Stomach (tissue), 9 donors: ENCODE results near the gene DNASE1L2. TPM values are rescaled to one million over a fixed set of nuclear protein-coding genes. Genes with fewer than 3 reads are reported as not detected.

Experiments
- DNase-seq, 2 donors: peaks; one replicate each; pipeline versions ENCODE4 v3.0.0 to v3.0.0-alpha.2; 2013 to 2019
- H3K27ac ChIP-seq, 5 donors: fragments of 200-600 bp in 4 of 5; sonication (generic) in 4 of 5; one replicate each; pipeline ENCODE4 v1.5.1; 2013 to 2019; ENCODE audit warnings: mild to moderate bottlenecking in 1 of 5, moderate library complexity in 1 of 5
- H3K27me3 ChIP-seq, 3 donors: fragments of 200-600 bp; sonication (generic); one replicate each; pipeline ENCODE4 v1.5.1; 2017 to 2019; ENCODE audit warnings: mixed run types in 1 of 3
- H3K36me3 ChIP-seq, 4 donors: fragments of 200-600 bp; sonication (generic); 1 replicate in 3 of 4; 2 replicates in 1 of 4; pipeline ENCODE4 v1.5.1; 2016 to 2019
- H3K4me1 ChIP-seq, 4 donors: fragments of 200-600 bp; sonication (generic); one replicate each; pipeline ENCODE4 v1.5.1; 2016 to 2019
- H3K4me3 ChIP-seq, 4 donors: fragments of 200-600 bp; sonication (generic) in 3 of 4; one replicate each; pipeline ENCODE4 v1.5.1; 2016 to 2019; ENCODE audit warnings: mild to moderate bottlenecking in 1 of 4
- H3K9me3 ChIP-seq, 4 donors: fragments of 200-600 bp; sonication (generic); one replicate each; pipeline ENCODE4 v1.5.1; 2016 to 2019
- CTCF ChIP-seq, 7 experiments: fragments of 450-650 bp in 4 of 7; fragments of 200-600 bp in 3 of 7; sonication (generic) in 3 of 7; IDR thresholded peaks; one replicate each; pipeline ENCODE4 v1.5.1; 2016 to 2019; ENCODE audit warnings: antibody characterized with exemption in 7 of 7, control low read depth in 2 of 7, mild to moderate bottlenecking in 1 of 7
- EP300 ChIP-seq: sonication (generic); formaldehyde crosslinking; IDR thresholded peaks from one replicate; pipeline ENCODE4 v1.6.1; 2017; ENCODE audit warnings: antibody characterized with exemption
- POLR2A ChIP-seq, 4 donors: fragments of 450-650 bp; IDR thresholded peaks; one replicate each; pipeline ENCODE4 v1.6.1; 2016; ENCODE audit warnings: antibody characterized with exemption in 4 of 4, control low read depth in 2 of 4, mild to moderate bottlenecking in 1 of 4, moderate library complexity in 1 of 4
- POLR2AphosphoS5 ChIP-seq, 3 donors: sonication (generic); formaldehyde crosslinking; IDR thresholded peaks; one replicate each; pipeline ENCODE4 v1.6.1; 2016; ENCODE audit warnings: antibody characterized with exemption in 3 of 3
- WGBS, 5 donors: extraction: QIAGEN DNeasy Blood & Tissue Kit in 3 of 5; methylation state at CpG; one replicate each; pipeline versions ENCODE4 v1.1.5 to v1.1.7; 2013 to 2018; 5-methylcytosine and 5-hydroxymethylcytosine counted together
- intact Hi-C: fragments of 100-400 bp; cut with DNase I; formaldehyde crosslinking; loops from one replicate; pipeline ENCODE4 v1.15.1; 2023; ENCODE audit warnings: low total_unique reads
- polyA plus RNA-seq, 3 donors: library from polyadenylated mRNA; stranded (reverse); fragments of 200-250 nt; gene quantifications; one replicate each; pipeline ENCODE4 v1.2.3, GENCODE V29; 2013
- total RNA-seq, 5 donors: library from RNA; depleted of rRNA; stranded (reverse); fragments of >200 nt; gene quantifications; one replicate each; pipeline versions ENCODE4 v1.1.0 to v1.2.3, GENCODE V29; 2014 to 2016
- donor health status: healthy with polysubstance abuse.
- donor health status: Bipolar disorder and iron deficiency.
- donor health status: healthy.

DNASE1L2 gene
- total and polyA plus RNA-seq, 8 donors: 0.68 to 0.90 TPM; not detected in 6

DNA sequence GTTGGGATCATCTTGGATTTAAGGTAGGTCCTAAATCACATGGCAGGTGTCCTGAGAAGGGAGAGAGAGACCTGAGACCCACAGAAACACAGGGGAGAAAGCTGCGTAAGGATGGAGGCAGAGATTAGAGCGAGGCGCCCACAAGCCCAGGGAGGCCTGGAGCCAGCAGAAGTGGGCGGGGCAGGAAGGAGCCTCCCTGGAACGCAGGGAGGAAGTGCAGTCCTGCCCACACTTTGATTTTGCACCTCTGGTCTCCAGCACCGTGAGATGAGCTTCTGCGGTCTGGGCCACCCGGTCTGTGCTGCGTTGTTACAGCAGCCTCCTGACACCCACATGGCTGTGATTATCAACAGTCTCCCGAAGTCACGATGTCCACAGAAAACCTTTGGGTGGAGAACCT lies 6.4 kb downstream of the DNASE1L2 start:
- 65 to 80% (median 75%) methylated on average over 6 to 11 of the region's 11 CpGs for WGBS, 5 donors
- TF ChIP-seq CTCF (IDR thresholded peaks at IDR 0.05) (no peak), POLR2AphosphoS5 (IDR thresholded peaks at IDR 0.05) (no peak), EP300 (no peak), POLR2A (IDR thresholded peaks at IDR 0.05) (no peak)
- intact Hi-C loops: no loop called here
- Histone ChIP-seq H3K36me3 (peaks cover 42 to 83% (median 73%) of the 10 kb centered on the region in 4 donors), H3K27ac (no peak overlapping the region), H3K4me3 (no peak overlapping the region), H3K9me3 (no peaks in the 10 kb centered on the region), H3K4me1 (peaks cover 0 to 12% (median 5%) of the 10 kb centered on the region in 4 donors), H3K27me3 (peaks cover 0 to 12% (median 8%) of the 10 kb centered on the region in 3 donors)
- DNase-seq: no peak

- intact Hi-C loops: no loop called here
- 93 to 98% (median 95%) methylated on average over 19 of the region's 19 CpGs; no CpG with 5 or more reads in 1 of the 5 donors for WGBS, 5 donors
- peaks cover 42 to 84% (median 73%) of the 10 kb centered on the region in 4 donors for H3K36me3 ChIP-seq
Observed at GRCh38 chr16:2243031-2243528, 6.8 kb downstream of the DNASE1L2 start.

GRCh38 chr16:2243781-2244180 lies 7.5 kb downstream of the DNASE1L2 start:
- Histone ChIP-seq H3K9me3 (no peaks in the 10 kb centered on the region), H3K36me3 (peaks cover 42 to 84% (median 73%) of the 10 kb centered on the region in 4 donors), H3K27ac (no peak overlapping the region), H3K4me1 (peaks cover 0 to 6% (median 0%) of the 10 kb centered on the region in 4 donors), H3K4me3 (no peak overlapping the region), H3K27me3 (no peaks in the 10 kb centered on the region)
- no peak for DNase-seq
- TF ChIP-seq POLR2AphosphoS5 (IDR thresholded peaks at IDR 0.05) (no peak), CTCF (IDR thresholded peaks at IDR 0.05) (no peak), POLR2A (IDR thresholded peaks at IDR 0.05) (no peak), EP300 (no peak)
- intact Hi-C loops: no loop called here
- 95 to 97% (median 96%) methylated on average over 11 of the region's 11 CpGs for WGBS, 5 donors

More at GRCh38 chr16:2243031-2243528, 6.8 kb downstream of the DNASE1L2 start:
- no peak for DNase-seq
- Histone ChIP-seq H3K4me1 (peaks cover 0 to 7% (median 1%) of the 10 kb centered on the region in 4 donors), H3K27ac (no peak overlapping the region), H3K9me3 (no peaks in the 10 kb centered on the region), H3K4me3 (no peak overlapping the region), H3K27me3 (peaks cover 0 to 7% (median 3%) of the 10 kb centered on the region in 3 donors)
- TF ChIP-seq CTCF (IDR thresholded peaks at IDR 0.05) (no peak), POLR2AphosphoS5 (IDR thresholded peaks at IDR 0.05) (no peak), POLR2A (IDR thresholded peaks at IDR 0.05) (no peak), EP300 (no peak)

DNA sequence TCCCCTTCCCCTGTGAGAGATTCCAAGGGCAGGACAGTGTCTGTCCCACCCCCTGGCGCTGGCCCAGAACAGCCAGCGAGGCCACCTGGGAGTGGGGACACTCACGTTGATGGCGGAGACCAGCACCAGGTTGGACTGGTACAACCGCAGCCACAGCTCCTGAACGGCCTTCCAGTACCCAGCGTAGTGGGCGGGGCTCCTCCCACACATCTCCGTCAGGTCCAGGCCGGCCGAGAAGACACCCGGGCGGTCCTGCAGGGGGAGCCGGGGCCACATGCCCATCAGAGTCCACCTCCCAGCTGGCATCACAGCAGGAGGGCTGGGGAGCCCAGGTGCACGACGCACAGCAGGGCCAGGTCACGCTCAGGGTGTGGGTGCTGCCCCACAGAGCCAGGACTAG lies 8.1 kb downstream of the DNASE1L2 start:
- DNase-seq: no peak
- WGBS, 5 donors: 72 to 83% (median 77%) methylated on average over 10 to 17 of the region's 17 CpGs
- H3K9me3 ChIP-seq: no peaks in the 10 kb centered on the region
- intact Hi-C loops: no loop called here
- no peak overlapping the region for H3K4me3 ChIP-seq
- H3K36me3 ChIP-seq: peaks cover 42 to 83% (median 74%) of the 10 kb centered on the region in 4 donors
- TF ChIP-seq POLR2A (IDR thresholded peaks at IDR 0.05): no peak
- no peak for TF ChIP-seq CTCF (IDR thresholded peaks at IDR 0.05)
- no peak for TF ChIP-seq POLR2AphosphoS5 (IDR thresholded peaks at IDR 0.05)
- TF ChIP-seq EP300: no peak
- peaks cover 0 to 6% (median 2%) of the 10 kb centered on the region in 4 donors for H3K4me1 ChIP-seq
- H3K27ac ChIP-seq: no peak overlapping the region
- H3K27me3 ChIP-seq: no peaks in the 10 kb centered on the region
